GM21360 (cell line): ENCODE measurements around the gene PAXIP1.
"Not testable (repeated sequence)": the region's sequence is repeated elsewhere in the genome, so short reads cannot be mapped to it uniquely, and the experiment has no call there.

Source experiments
- ATAC-seq: cut with Tn5 transposase; IDR thresholded peaks from one replicate; pipeline ENCODE4 v1.9.1; 2021; ENCODE audit warnings: mild to moderate bottlenecking, moderate library complexity; ENCODE audit not compliant: unreplicated experiment

Gene PAXIP1, protein sequence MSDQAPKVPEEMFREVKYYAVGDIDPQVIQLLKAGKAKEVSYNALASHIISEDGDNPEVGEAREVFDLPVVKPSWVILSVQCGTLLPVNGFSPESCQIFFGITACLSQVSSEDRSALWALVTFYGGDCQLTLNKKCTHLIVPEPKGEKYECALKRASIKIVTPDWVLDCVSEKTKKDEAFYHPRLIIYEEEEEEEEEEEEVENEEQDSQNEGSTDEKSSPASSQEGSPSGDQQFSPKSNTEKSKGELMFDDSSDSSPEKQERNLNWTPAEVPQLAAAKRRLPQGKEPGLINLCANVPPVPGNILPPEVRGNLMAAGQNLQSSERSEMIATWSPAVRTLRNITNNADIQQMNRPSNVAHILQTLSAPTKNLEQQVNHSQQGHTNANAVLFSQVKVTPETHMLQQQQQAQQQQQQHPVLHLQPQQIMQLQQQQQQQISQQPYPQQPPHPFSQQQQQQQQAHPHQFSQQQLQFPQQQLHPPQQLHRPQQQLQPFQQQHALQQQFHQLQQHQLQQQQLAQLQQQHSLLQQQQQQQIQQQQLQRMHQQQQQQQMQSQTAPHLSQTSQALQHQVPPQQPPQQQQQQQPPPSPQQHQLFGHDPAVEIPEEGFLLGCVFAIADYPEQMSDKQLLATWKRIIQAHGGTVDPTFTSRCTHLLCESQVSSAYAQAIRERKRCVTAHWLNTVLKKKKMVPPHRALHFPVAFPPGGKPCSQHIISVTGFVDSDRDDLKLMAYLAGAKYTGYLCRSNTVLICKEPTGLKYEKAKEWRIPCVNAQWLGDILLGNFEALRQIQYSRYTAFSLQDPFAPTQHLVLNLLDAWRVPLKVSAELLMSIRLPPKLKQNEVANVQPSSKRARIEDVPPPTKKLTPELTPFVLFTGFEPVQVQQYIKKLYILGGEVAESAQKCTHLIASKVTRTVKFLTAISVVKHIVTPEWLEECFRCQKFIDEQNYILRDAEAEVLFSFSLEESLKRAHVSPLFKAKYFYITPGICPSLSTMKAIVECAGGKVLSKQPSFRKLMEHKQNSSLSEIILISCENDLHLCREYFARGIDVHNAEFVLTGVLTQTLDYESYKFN

GRCh38 chr7:155003092-155003375 lies at the start of gene PAXIP1:
Gene PAXIP1 (minus strand): TSS chr7:155003124. CDS start chr7:155002929, 195 bp downstream.
- ATAC-seq = peak; percentile 56

DNA sequence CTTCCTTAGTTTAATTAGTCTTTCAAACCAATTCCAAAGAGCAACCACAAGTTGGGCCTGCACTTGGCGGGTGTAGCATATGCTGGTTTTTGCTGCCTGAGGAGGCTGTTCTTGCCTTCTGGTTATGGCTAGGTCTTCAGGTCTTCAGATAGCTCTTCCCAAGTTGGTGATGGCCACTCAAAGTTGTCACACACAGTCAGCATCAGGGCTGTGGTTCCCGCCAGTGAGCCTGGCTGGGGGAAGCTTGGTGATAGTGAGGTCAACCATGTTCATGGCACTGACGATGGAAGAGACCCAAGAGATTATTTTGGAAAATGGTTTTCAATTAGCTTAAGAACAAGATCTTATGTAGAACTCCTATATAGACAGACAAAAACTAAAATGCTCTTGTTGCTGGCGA lies 48.4 kb upstream of the PAXIP1 start:
- no peak for ATAC-seq

- ATAC-seq = no peak
These were observed 45.1 kb upstream of the PAXIP1 start for GRCh38 chr7:155048006-155048405.

- ATAC-seq = no peak
These were observed 40.8 kb upstream of the PAXIP1 start for GRCh38 chr7:155043756-155044155.

DNA sequence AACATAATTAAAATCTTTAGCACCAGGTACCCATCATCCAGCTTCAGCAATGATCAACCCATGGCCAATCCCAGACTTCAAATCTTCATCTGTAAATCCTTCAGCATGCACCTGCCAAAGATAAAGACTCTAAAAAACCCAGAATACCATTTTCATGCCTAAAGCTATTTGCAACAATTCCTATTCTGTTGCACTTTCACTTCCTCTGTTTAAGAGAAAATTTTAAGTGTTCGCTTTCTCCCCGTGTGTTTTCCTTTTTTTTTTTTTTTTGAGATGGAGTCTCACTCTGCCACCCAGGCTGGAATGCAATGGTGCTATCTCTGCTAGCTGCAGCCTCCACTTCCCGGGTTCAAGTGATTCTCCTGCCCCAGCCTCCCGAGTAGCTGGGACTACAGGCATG lies 35.4 kb upstream of the PAXIP1 start:
- no peak for ATAC-seq

- ATAC-seq = not testable (repeated sequence)
These were observed 31.6 kb upstream of the PAXIP1 start for GRCh38 chr7:155034495-155034894.

GRCh38 chr7:155032978-155033377 lies 30.1 kb upstream of the PAXIP1 start:
- ATAC-seq = no peak

- no peak for ATAC-seq
These were observed 25.0 kb upstream of the PAXIP1 start for GRCh38 chr7:155027879-155028278.

- no peak for ATAC-seq
These were observed 18.8 kb upstream of the PAXIP1 start for GRCh38 chr7:155021699-155022145.

DNA sequence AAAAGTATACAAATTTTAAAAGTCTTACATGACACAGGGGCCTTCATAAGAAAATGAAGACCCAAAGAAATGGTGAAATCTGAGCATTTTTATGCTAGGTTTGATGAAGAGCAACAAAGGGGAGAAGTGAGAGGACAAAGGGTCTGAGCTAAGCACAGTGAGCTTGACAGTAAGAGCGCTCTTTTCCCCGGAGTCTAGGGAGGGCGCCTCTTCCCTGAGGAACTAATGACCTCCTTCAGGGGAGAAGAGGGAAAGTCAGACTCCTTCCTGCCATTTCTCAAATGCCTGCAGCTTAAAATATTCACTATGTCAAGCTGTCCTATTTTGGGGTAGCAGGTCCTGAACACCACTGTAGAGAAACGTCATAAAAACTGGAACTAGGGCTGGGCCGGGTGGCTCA lies 18.1 kb upstream of the PAXIP1 start:
- no peak for ATAC-seq

DNA sequence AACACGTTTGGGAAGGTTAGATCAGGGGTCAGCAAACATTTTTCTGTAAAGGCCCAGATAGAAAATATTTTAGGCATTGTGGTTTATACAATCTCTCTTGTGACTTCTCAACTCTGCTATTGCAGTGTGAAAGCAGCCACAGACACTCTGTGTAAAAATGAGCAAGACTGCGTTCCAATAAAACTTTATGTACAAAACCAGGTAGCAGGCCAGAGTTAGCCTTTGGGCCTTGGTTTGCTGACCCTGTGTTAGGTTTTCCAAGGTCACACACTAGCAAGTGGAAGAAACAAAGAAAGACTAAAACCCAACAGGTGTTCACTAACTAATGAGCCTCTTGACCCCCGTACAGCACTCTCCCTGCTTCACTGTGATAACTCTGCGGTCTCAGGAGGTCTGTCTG lies 14.9 kb upstream of the PAXIP1 start:
- ATAC-seq = no peak

DNA sequence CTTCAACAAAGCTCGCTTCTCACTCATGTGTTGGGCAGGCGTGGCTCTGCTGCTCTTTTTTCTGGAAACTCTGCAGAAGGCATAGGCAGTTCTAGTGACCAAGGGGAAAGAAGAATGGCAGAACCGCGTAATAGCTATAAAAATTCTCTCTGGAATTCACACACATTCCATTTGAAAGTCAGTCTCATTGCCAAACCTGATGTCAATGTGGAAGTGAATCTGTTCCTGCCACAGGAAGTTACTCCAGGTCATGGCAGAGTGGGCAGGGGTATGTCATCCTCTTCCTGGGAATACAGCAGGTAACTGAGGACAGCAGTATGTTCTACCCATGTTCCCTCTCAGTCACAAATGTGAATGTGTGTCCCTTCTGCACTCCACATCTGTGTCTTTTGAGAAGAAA lies 8.2 kb upstream of the PAXIP1 start:
- no peak for ATAC-seq

GRCh38 chr7:155009570-155010157 lies 6.7 kb upstream of the PAXIP1 start:
- peak; percentile 61 for ATAC-seq

DNA sequence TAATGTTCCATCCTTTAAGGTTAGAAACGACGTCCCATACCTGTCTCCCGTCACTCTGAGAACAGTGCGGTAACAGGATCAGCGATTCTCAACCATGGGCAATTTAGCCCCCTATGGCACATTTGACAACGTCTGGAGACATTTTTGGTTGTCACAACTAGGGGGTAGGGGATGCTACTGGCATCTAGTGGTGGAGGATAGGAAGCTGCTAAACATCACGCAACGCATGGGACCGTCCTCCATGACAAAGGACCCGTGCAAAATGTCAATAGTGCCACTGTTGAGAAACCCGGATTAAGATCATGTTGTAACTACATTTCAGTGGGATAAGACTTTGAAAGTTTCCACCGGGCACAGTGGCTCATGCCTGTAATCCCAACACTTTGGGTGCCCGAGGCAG lies 5.0 kb upstream of the PAXIP1 start:
- no peak for ATAC-seq

- peak; percentile 58 for ATAC-seq
These were observed 671 bp upstream of the PAXIP1 start for GRCh38 chr7:155003376-155004214.

DNA sequence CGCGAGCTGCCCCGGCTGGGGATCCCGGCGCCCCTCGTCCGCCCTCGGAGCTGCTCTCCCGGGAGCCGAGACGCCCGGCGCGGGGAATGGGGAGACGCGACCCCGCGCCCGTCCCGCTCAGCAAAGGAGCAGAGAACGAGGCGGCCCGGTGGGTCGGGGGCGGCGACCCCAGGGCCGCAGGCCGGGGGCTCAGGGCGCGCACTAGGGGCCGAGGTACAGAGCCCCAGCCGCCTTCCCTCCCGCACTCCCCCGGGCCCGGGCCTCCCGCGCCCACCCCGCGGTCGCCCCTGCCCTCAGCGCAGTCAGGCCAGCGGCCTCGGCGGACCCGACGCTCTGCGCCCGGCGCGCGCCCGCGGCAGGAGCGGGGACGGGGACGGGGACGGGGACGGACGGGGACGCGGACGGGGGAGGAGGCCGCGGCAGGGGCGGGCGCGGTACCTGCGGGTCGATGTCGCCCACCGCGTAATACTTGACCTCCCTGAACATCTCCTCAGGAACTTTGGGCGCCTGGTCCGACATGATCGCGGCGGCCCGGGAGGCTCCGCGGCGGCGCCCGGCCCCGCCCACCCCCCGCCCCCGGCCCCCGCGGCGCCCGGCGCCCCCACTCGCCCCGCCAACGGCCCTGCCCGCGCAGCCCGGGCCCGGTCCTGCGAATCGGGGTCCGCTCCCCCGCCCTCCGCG lies 373 bp downstream of the PAXIP1 start:
- ATAC-seq = peak; percentile 38

DNA sequence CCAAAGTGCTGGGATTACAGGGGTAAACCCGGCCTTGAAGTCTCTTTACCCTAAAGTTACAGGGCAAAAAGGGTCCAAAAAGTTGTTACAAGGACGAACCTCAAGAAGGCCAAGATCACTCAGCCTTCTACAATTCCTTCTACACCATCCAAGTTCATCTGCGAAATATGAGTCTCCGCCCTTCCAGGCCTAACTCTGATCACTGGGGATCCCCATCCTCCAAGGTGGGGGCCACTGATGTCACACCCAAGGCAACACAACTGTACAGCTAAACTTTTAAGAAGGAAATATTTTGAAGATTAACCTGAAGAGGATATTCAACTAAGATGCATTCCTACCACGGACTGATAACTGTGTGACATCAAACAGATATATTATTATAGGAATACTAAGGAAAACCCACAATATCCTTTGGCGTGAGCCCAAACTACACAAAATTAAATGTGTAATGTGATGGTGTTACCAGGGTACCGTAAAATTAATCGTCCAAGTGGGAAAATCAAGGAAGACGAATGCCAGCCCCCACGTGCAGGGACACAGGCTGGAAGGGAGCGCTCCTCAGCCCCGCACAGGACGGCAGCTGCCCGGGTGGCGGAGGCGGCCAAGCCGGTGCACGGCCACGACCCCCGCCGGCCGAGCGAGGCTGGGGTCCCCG lies 1.0 kb downstream of the PAXIP1 start:
- peak; percentile 3 for ATAC-seq

GRCh38 chr7:155000795-155001194 lies 2.1 kb downstream of the PAXIP1 start:
- ATAC-seq = no peak

DNA sequence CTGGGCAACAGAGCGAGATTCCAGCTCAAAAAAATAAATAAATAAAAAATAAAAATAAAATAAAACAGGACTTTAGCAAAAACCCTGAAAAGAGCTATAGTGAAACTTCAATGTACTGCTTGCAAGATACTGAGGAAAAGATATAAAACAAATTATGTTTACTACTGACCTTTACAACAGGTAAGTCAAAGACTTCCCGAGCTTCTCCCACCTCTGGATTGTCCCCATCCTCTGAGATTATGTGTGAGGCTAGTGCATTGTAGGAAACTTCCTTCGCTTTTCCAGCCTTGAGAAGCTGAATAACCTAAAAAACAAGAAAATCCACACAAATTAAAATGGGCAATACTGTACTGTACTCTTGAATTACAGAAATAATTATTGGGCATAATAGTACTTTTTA lies 4.4 kb downstream of the PAXIP1 start:
- ATAC-seq = no peak
